GM12891 (cell line): Measurements from ENCODE around the gene SHPK.

Experiments used
- PAX5 ChIP-seq: IDR thresholded peaks from 2 replicates; pipeline ENCODE4 v1.6.1; 2011; ENCODE audit warnings: low read length, moderate library complexity, mild to moderate bottlenecking; ENCODE audit not compliant: insufficient read depth, severe bottlenecking
- POLR2A ChIP-seq: IDR thresholded peaks from 2 replicates; pipeline ENCODE4 v1.6.1; 2011; ENCODE audit warnings: low read depth, low read length, control low read depth
- TAF1 ChIP-seq: IDR thresholded peaks from 2 replicates; pipeline ENCODE4 v1.6.1; 2011; ENCODE audit warnings: low read depth, low read length, control low read depth

- TF ChIP-seq PAX5 (no peak), POLR2A (no peak), TAF1 (no peak)
These were observed 52.6 kb downstream of the SHPK start for GRCh38 chr17:3583456-3583855.
